IPS DF 4.7 (cell line): ENCODE data around the gene USP2.

Source experiments
- DNase-seq: peaks from one replicate; pipeline ENCODE4 v3.0.0-alpha.2; 2013; ENCODE audit warnings: low spot score; ENCODE audit errors: extremely low read depth

The USP2 gene

GRCh38 chr11:119377961-119378667 lies 3.4 kb downstream of the USP2 start:
- DNase-seq, result no peak

- DNase-seq, result no peak
Observed at GRCh38 chr11:119377112-119377901, 4.2 kb downstream of the USP2 start.

DNA sequence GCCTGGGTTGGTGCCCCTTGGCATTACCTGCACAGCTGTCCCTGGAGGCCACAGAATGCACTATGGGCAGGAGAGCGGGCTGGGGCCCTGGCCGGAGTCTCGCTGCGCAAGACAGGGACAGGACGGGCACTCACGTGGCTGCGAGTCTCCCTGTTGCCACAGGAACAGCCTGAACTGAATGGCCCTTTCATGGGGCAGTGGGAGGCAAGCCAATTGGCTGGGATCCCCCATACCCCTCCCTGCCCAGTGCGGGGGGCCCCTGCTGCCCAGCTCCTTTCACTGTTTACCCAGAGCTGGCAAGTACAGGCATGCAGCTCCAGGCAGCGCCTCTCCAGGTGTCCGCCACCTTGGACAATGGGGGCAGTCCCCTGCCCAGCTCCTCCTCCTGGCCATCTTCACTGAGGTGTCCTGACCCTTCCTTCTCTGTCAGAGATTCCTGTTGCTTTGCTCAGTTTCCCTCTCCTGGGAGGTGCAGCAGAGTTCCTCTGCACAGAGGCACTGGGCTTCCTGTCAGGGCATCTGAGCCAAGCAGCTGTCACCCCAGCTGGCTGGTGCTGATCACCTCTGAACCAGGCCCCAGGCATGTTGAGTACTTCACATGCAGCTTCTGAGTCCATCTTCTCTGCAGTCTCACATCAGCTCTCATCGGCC lies 5.2 kb downstream of the USP2 start:
- no peak for DNase-seq

GRCh38 chr11:119375337-119376196 lies 5.9 kb downstream of the USP2 start:
- no peak for DNase-seq

- DNase-seq, result no peak
Observed at GRCh38 chr11:119374632-119375336, 6.7 kb downstream of the USP2 start.

DNA sequence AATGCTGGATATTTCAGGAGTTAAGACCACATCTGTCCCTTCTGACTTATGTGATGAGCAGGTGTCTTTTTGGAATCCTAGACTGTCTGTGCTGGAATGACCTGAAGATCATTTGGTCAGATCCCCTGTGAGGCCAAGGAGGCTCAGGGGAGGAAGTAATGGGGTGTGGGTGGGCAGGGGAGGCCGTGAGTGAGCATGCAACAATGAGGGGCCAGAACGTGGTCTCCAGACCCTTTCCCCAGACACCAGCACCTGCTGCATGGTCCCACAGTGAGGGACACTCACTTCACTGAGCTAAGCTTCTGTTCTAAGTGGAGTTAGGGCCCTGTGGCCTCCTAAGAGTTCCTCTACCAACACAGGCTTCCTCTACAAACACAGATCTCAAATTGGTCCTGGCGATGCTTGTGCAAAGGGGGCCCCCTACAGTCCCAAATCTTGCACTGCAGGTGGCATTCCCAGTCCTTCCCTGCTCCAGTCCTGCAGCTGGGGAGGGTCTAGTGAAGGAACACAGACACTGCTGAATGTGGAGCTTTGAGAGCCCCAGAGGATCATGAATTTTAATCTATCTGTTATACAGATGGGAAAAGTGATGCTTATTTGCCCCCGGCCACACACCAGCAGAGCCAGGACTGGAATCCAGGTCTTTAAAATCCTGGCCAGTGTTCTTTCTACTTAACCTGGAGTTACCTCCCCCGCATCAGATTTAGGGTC lies 7.4 kb downstream of the USP2 start:
- no peak for DNase-seq

DNA sequence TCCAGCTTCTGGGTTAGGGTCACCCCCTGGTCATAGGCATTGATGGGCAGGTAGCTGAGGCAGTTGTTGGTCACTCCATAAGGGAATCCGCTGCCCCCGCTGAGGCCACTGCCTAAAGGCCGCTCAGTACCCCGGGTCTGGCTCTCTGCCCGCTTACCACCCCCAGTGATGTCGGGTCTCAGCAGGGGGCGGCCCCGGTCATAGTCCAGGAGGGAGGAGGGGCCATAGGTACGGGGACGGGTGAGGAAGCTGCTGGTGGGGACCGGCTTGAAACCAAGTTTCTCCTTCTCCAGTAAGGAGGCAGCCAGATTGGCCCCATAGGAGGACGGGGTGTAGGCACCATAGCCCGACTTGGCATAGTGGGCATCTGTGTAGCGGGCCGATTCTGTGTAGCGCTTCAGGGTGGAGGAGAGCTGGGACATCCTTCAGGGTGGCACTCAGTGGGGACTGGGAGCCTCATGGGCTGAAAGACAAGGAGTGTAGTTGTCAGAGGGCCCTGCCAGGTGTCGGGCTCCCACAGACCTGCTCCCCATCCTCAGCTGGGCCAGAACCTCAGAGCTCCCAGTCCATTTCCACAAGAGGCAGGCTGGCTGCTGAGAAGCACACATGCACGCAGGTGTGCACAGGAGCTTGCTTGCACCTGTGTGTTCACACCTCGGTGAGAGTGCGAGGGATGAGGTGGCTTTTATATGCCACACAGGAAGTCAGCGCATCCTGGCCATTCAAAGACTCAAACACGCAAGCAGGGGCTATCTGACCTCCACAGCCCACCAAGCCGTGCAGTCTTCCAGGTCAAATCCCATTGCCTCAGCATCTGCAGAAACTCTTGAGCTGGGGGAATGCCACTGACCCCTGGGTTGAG lies 8.2 kb downstream of the USP2 start:
- DNase-seq, result no peak

DNA sequence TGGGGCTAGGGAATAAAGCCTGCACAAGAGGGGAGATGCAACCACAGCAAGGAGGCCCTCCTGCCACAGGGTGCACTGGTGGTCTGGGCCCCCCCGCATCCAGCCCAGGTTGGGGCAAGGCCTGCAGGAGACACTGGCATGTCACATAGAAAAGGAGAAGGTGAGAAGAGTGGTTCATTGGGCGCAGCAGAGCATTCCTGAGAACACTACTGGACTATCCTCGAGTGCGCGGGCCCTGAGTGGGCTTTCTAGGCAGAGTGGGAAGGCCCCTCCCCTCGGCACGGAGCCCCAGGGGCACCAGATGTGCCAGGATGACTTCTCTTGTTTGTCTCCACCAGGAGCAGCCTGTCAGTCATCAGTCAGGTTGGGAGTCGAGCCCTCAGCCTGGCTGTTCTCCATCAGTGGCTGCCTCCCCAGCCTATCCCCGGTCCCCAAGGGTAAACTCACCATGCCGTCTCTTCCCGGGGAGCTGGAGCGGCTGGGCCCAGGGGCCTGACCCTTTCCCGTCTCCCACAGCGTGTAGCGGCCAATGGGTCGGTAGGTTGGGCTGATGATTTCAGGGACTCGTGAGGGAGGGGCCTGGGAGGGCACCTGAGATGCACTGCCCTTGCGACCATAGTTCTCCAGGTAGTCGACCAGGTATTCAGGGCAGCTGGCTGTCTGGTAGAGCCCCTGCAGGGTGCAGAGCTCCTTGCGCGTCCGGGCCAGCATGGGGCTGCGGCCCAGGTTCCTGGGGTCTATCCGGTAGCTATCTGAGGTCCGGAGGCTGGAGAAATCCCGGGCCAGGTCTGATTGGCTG lies 9.0 kb downstream of the USP2 start:
- DNase-seq, result no peak

DNA sequence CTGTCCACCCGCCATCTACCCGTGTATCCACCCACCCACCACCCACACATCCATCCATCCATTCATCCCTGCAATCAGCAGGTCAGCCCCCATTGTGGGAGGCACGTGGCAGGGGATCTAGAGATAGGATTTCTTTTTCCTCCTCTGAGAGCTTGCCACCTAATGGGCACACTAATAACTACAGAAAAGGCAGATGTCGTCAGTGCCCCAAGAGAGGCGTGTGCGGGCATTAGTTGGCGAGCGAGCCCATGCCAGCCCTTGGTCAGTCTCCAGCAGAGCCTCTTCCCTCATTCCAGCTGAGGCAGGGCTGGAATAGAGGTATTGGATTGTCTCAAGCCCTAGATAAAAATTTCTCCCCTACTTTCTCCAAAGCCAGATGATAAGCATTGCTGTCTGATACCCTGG lies 9.7 kb downstream of the USP2 start:
- DNase-seq, result no peak

DNA sequence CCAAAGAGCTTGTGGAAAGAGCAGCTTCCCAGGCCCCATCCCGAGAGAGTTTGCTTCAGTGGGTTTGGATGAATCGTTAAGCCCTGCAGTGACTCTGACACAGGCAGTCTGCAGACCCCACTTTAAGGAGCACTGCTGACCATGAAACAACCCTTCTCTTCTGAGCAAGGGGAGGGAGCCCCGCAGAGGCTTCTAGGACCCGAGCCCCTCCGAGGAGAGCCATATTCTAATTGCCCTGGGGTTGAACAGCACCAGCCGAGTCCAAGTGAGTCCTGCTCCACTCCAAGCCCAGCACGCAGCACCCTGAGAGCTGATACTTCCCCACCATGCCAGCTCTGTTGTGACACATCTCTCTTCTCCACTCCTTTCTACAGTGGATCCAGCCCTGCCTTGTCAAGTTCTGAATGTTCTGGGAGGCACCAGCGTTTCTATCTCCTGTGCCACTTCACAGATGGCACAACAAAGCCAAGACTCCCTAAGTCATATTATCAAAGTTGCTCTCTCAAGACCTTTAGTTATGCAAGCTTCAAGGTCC lies 10.4 kb downstream of the USP2 start:
- no peak for DNase-seq

- no peak for DNase-seq
Observed at GRCh38 chr11:119370486-119371046, 10.9 kb downstream of the USP2 start.

GRCh38 chr11:119369132-119369925 lies 12.2 kb downstream of the USP2 start:
- no peak for DNase-seq

DNA sequence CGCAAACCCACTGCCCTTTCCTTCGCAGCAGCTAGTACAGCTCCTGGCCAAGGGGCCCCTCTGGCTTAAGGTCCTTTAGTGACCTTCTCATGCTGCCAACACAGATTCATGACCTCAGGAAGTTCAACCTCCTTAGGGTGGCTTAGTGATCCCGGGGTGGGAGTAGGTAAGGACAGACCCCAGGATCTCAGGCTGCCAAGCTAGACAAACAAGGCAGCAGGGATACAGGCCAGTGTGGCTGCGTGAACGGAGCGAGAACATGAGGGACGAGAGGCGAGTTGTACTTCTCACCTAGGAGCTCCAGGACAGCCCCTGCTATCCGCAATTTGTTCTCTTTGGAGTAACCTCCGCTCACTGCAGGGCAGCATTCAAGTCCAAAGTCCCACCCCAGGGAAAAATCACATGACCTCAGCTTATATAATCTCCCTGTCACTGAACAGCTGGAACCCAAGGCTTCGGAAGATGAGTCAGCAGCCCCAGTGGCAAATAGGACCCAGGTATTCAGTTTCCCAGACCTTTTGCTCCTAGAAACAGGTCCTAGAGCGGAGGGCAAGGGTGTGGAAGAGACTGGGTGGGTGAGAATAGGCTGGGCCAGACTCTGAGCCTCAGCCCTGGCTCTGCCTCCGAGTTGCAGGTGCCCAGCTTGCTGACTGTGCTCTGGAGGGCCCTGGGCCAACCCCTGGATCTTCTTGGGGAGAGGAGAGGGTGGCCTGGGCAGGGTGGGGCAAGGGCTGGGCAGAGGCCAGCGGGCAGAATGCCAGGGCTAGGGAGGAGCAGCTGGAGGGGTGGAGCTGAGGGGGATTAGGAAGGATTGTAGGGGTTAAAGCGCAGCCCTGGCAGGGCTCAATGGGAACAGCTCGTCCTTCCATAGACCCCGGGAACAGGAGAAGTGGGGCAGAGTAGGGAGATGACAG lies 13.1 kb downstream of the USP2 start:
- no peak for DNase-seq

DNA sequence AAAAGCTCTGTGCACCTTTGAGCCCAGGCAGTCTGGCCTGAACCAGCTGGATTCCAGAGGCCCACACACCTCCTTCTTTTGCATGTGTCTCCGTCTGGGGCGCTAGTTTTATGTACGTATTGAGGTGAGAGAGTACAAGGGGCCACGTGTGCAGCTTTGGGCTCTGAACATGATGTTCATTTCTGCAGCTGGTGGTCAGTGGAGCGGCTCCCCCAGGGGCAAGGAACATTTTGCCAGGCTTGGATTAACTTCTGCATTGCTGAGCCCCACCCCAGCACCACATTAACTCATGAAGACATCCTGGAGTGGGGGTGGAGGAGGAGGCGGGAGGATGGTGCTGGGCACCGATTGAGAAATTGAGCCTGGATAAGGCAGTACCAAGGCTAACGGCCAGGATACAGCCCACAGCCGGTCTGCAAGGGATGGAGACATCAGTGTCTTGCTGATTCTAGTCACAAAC lies 13.8 kb downstream of the USP2 start:
- no peak for DNase-seq

GRCh38 chr11:119366690-119367620 lies 14.5 kb downstream of the USP2 start:
- DNase-seq, result no peak
